DND-41 (cell line): Measurements from ENCODE around the gene CLP1.
A peak's percentile ranks its signal among the peaks of the same experiment; 100 is the strongest.
"Not testable (repeated sequence)": the region's sequence is repeated elsewhere in the genome, so short reads cannot be mapped to it uniquely, and the experiment has no call there.

Source experiments
- ATAC-seq: fragments of 200-7000 bp; cut with Tn5 transposase; 3 replicates; pipeline ENCODE4 v1.9.1; 2021; ENCODE audit warnings: low read depth; ENCODE audit not compliant: insufficient read depth
- DNase-seq: peaks from one replicate; pipeline ENCODE4 v3.0.0-alpha.2; 2020
- H2AFZ ChIP-seq: 2 replicates; pipeline ENCODE4 v1.6.0; 2012; ENCODE audit warnings: low read depth, low read length
- H3K27ac ChIP-seq: 2 replicates; pipeline ENCODE4 v1.5.1; 2012; ENCODE audit warnings: low read length, inconsistent platforms
- H3K27me3 ChIP-seq: fragments of 200-600 bp; sonication (generic); 2 replicates; pipeline ENCODE4 v1.6.0; 2012; ENCODE audit warnings: low read length, mild to moderate bottlenecking, inconsistent platforms; ENCODE audit not compliant: insufficient read depth, poor library complexity
- H3K36me3 ChIP-seq: 2 replicates; pipeline ENCODE4 v1.5.1; 2012; ENCODE audit warnings: low read length, inconsistent platforms; ENCODE audit not compliant: insufficient read depth
- H3K4me1 ChIP-seq: 2 replicates; pipeline ENCODE4 v1.5.1; 2012; ENCODE audit warnings: mild to moderate bottlenecking, low read length; ENCODE audit not compliant: insufficient read depth
- H3K4me2 ChIP-seq: 2 replicates; pipeline ENCODE4 v1.6.0; 2012; ENCODE audit warnings: mild to moderate bottlenecking, moderate library complexity, low read length, inconsistent platforms; ENCODE audit not compliant: insufficient read depth
- H3K4me3 ChIP-seq, 2 experiments: fragments of 200-600 bp in 1 of 2; shearing (Covaris generic) in 1 of 2; 2 replicates each; pipeline ENCODE4 v1.5.1; 2012 to 2016; ENCODE audit warnings: inconsistent platforms in 2 of 2, low read length in 2 of 2, mild to moderate bottlenecking in 2 of 2, low read depth in 1 of 2, moderate library complexity in 1 of 2
- H3K79me2 ChIP-seq: 2 replicates; pipeline ENCODE4 v1.6.0; 2012; ENCODE audit warnings: low read length, inconsistent platforms; ENCODE audit not compliant: insufficient read depth
- H3K9ac ChIP-seq: 2 replicates; pipeline ENCODE4 v1.6.0; 2012; ENCODE audit warnings: low read depth, mild to moderate bottlenecking, inconsistent platforms, low read length, moderate library complexity
- H3K9me3 ChIP-seq: 2 replicates; pipeline ENCODE4 v1.5.1; 2012; ENCODE audit warnings: low read length, moderate library complexity, mild to moderate bottlenecking, inconsistent platforms; ENCODE audit not compliant: insufficient read depth, severe bottlenecking
- H4K20me1 ChIP-seq: 2 replicates; pipeline ENCODE4 v1.6.0; 2012; ENCODE audit warnings: low read length; ENCODE audit not compliant: insufficient read depth
- EZH2 ChIP-seq: IDR thresholded peaks from 3 replicates; pipeline ENCODE4 v1.6.1; 2012; ENCODE audit warnings: borderline replicate concordance, low read depth, mild to moderate bottlenecking, moderate library complexity, low read length, inconsistent platforms; ENCODE audit not compliant: severe bottlenecking
- TF ChIP-seq, protein P1 (sequence below): IDR thresholded peaks from 2 replicates; pipeline ENCODE4 v1.5.1; 2012; ENCODE audit warnings: borderline replicate concordance, low read length, moderate library complexity, mild to moderate bottlenecking; ENCODE audit not compliant: poor library complexity, severe bottlenecking; ENCODE audit errors: extremely low read depth

Gene CLP1

DNA sequence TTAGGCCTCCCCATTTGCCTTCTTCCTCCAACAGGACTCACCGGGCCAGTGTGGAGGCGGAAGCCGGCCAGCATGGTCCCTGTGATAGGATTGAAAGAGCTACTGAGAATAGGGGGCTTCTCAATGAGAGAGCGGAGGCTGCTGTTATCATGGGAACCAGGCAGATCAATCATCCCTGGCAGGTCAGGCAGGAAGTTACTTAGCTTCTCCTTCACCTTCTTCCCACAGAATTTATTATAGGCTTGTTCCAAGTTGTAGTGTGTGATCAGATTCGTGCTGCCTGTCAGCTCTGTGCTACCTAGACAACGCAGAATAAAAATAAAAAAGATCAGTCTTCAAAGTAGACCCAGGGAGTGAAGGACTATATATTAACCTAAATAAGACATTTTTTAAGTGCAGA lies 47.4 kb downstream of the CLP1 start:
- no peak for DNase-seq
- Histone ChIP-seq H3K36me3 (peaks cover 64% of the 10 kb centered on the region), H3K4me3 (no peak overlapping the region), H3K4me2 (no peak overlapping the region), H4K20me1 (0 out of 2 replicates have a peak, but pooled peaks cover 4% of the 10 kb centered on the region), H3K9me3 (no peaks in the 10 kb centered on the region), H3K9ac (no peak overlapping the region; the same call in 1 of the 2 replicates), H3K27ac (no peak overlapping the region), H3K4me1 (peaks cover 3% of the 10 kb centered on the region), H2AFZ (no peak overlapping the region), H3K79me2 (peaks cover 35% of the 10 kb centered on the region), H3K27me3 (no peaks in the 10 kb centered on the region)
- ATAC-seq: no peak
- TF ChIP-seq EZH2: no peak
- TF ChIP-seq, protein P1, sequence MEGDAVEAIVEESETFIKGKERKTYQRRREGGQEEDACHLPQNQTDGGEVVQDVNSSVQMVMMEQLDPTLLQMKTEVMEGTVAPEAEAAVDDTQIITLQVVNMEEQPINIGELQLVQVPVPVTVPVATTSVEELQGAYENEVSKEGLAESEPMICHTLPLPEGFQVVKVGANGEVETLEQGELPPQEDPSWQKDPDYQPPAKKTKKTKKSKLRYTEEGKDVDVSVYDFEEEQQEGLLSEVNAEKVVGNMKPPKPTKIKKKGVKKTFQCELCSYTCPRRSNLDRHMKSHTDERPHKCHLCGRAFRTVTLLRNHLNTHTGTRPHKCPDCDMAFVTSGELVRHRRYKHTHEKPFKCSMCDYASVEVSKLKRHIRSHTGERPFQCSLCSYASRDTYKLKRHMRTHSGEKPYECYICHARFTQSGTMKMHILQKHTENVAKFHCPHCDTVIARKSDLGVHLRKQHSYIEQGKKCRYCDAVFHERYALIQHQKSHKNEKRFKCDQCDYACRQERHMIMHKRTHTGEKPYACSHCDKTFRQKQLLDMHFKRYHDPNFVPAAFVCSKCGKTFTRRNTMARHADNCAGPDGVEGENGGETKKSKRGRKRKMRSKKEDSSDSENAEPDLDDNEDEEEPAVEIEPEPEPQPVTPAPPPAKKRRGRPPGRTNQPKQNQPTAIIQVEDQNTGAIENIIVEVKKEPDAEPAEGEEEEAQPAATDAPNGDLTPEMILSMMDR: no peak

GRCh38 chr11:57705432-57705831 lies 47.9 kb downstream of the CLP1 start:
- not testable (repeated sequence) for H3K4me3 ChIP-seq, H3K4me1 ChIP-seq, H3K9ac ChIP-seq, ATAC-seq, H4K20me1 ChIP-seq, H3K27ac ChIP-seq, H3K4me2 ChIP-seq, H3K27me3 ChIP-seq, H2AFZ ChIP-seq, H3K9me3 ChIP-seq, DNase-seq
- H3K79me2 ChIP-seq: peaks cover 40% of the 10 kb centered on the region
- peaks cover 63% of the 10 kb centered on the region for H3K36me3 ChIP-seq

GRCh38 chr11:57709802-57710367 lies 52.3 kb downstream of the CLP1 start:
- H3K4me2 ChIP-seq: peak overlapping the region; percentile 75; the same call in 1 of the 2 replicates
- ATAC-seq (no peak), DNase-seq (no peak)
- TF ChIP-seq EZH2: no peak
- TF ChIP-seq, protein P1: no peak
- peaks cover 8% of the 10 kb centered on the region; the same call in 1 of the 2 replicates for H4K20me1 ChIP-seq
- H3K27me3 ChIP-seq: no peaks in the 10 kb centered on the region
- no peak overlapping the region for H3K27ac ChIP-seq
- H3K9me3 ChIP-seq: no peaks in the 10 kb centered on the region
- no peak overlapping the region for H2AFZ ChIP-seq
- no peak overlapping the region for H3K4me3 ChIP-seq
- H3K79me2 ChIP-seq: peaks cover 79% of the 10 kb centered on the region
- H3K4me1 ChIP-seq: peaks cover 39% of the 10 kb centered on the region
- no peak overlapping the region for H3K9ac ChIP-seq
- H3K36me3 ChIP-seq: peaks cover 45% of the 10 kb centered on the region
